Limb (tissue), 2 donors: Measurements from ENCODE around the gene SYT8.

Source experiments
- DNase-seq, 2 donors: peaks; one replicate each; pipeline ENCODE4 v3.0.0-alpha.2; 2016; ENCODE audit errors: extremely low spot score in 2 of 2

SYT8 gene

DNA sequence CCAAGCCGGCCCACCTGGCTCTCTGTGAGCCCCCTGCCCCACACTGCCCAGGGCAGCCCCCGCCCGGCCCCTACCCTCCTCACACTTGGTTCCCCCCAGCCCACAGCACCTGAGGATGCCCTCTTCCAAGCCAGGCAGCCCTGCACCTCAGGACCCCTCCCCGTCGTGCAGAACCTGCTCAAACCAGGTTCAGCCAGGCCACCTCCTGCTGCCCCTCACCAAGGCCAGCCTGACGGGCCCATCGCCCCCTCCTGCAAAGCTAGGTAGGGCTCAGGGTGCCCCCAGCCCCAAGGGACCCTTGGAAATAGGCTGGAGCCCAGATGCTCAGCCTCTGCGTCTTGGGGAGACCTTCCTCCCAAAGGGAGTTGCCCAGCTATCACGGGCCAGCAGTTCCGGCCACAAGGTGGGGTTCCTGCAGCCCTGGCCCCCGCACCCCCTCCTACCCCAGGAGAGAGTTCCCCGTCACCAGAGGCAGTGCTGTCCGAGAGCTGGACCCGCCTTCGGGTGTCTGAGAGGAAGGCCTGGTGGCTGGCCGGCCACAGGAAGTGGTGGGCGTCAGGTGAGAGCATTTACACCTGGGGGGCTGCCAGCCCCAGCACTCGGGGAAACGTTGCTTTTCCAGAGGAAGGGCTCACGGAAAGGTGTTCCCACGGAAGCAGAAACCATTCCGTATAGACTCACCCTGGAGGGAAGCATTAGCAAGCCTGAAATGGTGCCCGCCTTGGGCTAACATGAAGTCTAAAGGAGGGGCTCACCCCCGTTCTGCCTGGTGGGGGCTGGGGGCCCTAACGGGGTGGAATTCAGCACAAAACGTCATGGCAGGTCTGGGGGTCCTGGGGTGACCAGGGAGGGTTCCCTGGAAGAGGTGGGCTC lies 3.2 kb upstream of the SYT8 start:
- DNase-seq, result peak in 1 of 2 donors; percentile 32

DNA sequence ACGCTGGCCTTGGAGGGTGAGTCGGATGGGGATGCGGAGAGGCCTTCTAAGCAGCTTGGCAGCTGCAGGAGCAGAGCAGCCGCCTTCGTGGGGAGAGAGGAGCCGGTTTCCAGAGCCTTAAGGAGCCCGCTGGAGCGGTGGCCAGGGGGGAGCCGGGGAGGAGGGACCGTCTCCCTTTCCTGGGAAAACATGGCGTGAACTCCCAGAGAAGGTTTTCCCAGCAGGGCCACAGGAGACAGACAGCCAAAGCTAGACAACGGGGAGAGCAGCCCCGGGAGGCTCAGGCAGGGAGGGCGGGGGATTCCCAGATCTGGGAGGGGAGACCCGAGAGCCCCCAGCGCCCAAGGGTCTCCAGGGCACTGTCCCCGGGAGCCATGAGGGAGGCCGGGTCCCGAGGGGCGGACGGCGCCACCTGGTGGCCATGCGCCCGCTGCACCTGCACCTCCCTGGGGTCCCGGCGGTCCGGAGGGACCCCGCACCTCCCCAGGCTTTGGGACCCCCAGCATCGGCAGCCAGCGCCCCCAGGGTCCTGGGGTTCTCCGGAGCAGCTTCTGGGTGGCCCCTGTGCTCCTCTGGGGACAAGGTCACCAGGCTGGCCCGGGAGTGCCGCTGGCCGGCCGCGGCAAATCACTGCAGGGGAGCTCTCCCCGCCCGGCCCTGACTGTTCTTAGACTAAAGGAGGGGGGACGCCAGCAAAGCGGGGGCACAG lies 2.4 kb upstream of the SYT8 start:
- peak in 1 of 2 donors; percentile 78 for DNase-seq

DNA sequence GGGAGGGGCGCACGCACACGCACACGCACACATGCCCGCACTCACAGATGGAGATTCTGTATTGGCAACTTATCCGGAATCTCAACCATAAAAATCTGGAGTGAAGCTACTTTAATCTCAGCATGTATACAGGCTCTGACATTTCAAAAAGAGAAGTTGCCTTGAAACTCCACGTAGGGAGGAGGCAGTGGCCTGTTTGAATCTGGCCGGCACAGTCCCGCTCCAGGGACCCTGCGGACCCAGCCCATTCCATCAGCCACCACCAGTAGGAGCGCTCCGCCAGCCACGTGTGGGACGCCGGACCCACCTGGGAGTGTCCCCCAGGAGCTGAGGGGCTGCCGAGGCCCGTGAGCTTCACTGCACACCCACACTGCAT lies 1.9 kb upstream of the SYT8 start:
- peak in 1 of 2 donors; percentile 43 for DNase-seq

DNA sequence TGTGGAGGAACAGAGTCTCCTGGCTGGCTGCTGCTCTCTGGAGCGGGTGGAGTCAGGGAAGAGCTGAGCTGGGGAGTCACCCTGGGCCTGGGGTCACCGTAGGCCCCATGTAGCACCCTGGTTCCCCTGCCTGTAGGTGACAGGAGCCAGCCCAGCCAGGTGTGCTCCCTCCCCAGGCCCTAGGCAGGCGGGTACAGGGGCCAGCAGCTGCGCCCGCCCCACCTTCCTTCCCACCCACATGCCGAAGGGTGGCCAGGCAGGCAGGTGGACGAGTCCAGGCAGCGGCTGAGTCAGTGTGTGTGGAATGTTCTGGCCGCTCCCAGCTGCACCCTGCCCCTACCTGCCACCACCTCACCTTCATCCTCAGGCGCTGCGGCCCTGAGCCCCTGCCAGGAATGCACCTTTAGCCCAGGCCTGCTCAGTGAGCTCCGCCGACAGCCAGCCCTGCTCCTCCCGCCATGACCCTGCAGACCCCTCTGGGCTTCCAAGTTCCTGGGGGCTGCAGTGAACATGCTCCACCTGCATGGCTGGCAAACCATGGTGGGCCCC lies 654 bp upstream of the SYT8 start:
- peak in 1 of 2 donors; percentile 43 for DNase-seq

DNA sequence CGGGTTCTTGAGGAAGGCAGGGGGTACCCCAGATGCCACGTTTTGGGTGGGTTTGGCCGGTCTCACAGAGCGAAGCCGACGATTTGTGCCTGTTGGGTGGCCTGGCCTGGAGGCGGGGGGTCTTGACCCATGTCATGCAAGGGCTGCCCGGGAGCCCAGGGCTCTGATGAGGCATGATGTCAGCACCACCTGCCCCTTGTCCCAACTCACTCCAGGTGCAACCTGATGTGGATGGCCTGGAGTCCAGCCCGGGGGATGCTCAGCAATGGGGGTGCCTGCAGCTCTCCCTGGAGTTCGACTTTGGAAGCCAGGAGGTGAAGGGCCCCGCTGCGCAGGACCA lies 851 bp downstream of the SYT8 start:
- no peak for DNase-seq

DNA sequence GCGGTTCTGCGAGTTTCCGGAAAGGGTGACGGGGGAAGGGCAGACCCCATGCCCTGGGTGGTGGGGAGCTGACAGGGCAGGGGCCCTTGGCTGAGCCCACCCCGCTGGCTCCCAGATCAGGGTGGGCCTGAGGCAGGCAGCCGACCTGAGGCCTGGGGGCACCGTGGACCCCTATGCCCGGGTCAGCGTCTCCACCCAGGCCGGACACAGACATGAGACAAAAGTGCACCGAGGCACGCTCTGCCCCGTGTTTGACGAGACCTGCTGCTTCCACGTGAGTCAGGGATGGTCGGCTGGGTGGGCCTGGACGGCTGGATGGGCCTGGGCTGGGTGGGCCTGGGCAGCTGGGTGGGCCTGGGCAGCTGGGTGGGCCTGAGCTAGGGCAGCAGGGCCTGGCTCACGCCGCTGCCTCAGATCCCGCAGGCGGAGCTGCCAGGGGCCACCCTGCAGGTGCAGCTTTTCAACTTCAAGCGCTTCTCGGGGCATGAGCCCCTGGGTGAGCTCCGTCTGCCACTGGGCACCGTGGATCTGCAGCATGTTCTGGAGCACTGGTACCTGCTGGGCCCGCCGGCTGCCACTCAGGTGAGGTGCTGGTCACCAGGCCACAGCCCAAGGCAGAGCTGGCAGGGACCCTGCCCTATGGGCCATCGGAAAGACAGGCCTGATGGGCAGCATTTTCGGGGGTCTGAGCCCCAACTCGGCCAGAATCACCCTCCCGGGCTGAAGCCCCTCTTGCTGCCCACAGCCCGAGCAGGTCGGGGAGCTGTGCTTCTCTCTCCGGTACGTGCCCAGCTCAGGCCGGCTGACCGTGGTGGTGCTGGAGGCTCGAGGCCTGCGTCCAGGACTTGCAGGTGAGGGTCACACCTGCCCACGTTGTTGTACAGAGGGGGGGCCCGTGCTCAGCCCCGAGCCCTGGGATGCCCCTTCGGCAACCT lies 1.5 kb downstream of the SYT8 start:
- no peak for DNase-seq

DNA sequence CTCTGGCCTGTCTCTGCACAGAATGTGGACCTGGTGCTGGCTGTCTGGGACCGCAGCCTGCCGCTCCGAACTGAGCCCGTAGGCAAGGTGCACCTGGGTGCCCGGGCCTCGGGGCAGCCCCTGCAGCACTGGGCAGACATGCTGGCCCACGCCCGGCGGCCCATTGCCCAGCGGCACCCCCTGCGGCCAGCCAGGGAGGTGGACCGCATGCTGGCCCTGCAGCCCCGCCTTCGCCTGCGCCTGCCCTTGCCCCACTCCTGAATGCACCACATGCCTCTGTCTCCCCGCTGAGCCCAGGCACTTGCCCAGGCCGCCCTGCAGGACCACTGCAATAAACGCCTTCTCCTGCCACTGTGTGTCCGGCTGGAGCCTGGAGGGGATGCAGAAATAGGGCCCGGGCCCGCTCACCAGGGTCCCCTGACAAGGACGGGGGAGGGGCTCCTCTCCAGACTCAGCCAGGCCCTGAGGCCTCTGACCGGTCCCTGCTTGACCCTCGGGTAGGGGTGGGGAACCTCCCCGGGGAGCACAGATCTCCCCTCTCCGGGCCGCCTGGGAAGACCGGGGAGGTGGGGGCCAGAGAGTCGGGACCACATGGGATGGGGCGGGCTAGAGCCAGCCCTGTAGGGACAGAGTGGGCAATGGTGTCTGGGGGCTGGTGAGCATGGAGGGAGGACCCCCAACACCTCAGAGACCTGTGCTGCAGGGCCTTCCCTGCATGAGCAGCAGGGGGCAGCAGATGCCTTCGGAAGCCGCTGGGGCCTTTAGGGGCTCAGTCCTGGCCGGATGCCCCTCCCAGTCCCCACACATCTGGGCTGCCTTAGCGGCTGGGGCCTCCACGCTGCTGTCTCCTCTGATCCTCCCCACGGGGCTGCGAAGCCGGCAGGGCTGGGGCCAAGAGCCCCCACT lies 2.6 kb downstream of the SYT8 start:
- peak; percentile 88 to 91 for DNase-seq

DNA sequence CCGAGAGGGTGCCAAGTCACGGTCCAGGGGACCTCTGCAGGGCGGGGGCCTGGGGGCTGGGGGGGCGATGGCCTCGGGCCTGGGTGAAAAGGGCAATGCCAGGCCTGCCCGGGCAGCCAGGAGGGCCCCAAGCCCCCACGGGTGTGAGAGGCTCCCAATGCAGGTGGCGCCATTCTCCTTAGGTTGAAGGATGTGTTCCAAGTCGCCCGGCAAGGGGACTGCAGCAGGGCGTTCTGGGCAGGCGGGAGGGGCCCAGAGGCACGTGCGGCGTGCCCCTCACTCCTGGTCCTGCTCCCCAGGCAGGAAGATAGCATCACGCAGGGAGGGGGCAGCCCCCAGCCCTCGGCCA lies 3.3 kb downstream of the SYT8 start:
- no peak for DNase-seq

DNA sequence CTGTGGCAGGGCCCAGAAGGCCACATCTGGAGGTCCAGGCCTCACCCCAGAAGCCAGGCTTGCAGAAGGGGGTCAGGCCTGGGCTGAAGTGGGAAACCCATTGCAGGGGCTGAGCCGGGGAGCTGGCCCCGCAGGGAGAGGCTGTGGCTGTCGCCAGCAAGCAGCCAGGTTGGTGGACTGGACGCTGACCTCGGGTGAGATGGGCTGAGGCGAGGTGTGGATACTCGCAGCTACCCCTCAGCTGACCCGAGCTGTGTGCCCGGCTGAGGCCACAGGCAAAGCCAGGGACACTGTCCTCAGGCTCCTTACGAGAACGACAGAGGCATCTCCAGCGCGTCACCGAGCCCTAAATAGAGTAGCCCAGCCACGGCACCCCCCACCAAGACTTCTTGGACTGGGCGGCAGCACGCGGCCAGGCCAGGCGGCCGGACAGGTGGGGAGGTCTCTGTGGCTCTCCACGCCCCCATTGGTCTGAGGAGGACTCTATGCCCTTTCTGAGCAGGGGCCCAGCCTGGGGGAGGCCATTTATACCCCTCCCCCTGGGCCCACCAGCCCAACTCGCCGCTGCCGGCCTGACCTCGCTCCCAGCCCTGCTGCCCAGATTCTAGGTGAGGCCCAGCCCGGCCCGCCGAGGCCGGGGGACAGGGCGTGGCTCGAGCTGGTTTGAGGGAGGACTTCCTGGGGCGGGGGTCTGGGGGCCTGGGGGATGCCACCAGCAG lies 3.8 kb downstream of the SYT8 start, which contains the start of gene TNNI2:
TNNI2 (plus strand) TSS at position 556 of the 719 bp plus-strand sequence. CDS start 716 bp downstream, outside the sequence.
- no peak for DNase-seq

DNA sequence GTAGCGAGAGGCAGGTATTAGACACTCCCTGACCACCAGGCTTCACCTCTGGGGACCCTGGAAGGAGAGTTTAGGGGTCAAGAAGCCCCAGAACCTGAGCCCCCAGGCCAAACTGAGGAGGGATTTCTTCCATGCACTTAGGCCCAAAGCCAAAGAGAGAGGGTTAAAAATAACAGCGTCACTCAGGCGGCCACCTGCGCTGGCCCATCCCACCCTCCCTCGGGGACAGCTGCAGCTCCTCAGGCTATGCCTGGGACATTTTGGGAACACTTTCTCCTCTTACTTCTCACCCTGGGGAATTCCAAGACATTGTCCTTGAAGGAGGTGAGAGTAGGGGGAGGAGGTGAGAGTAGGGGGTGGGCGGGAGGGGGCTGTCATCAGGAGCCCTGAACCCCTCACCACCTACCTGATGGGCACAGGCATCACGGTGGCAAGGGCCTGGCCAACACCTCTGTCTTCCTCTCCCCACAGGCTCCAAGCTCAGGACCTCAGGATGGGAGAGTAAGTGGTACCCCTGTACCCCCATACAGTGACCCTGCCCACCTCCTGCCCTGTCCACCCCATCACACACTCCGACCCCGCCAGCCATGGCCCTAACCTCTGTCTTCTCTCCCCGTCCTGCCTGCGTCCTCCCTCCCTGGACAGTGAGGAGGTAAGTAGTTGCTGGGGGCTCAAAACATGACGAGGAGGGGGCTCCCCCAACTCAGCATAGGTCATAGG lies 4.6 kb downstream of the SYT8 start:
- no peak for DNase-seq

DNA sequence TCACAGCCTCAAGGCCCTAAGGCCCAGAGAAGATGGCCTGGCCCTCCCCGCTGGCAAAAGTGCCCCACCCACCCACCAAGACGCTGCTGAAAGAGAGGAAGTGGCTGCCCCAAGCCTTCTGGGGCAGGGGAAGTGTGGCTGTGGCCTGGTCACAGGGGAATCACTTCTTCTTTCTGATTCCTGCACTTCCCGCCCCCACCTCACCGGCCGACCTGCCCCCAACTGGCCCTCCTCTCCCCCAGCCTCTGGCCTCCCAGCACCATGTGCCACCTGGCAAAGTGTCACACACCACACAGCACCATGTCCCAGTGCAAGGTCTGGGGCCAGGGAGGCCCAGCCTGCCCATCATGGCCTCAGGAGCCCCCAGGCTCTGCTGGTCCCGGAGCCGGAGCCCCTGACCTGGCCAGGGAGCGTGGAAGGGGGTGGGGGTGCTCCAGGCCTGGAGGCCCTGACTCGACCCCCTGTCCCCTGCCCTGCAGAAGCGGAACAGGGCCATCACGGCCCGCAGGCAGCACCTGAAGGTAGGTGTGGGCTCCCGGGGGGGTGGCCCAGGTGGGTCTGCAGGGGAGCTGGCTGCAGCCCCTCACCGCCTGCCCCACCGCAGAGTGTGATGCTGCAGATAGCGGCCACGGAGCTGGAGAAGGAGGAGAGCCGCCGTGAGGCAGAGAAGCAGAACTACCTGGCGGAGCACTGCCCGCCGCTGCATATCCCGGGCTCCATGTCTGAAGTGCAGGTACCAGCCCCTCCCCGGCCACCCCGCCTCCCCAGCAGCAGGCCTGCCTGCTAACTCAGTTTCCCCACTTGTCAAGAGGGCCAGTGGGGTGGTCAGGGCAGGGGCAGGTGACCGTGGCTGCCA lies 5.4 kb downstream of the SYT8 start:
- DNase-seq, result no peak

DNA sequence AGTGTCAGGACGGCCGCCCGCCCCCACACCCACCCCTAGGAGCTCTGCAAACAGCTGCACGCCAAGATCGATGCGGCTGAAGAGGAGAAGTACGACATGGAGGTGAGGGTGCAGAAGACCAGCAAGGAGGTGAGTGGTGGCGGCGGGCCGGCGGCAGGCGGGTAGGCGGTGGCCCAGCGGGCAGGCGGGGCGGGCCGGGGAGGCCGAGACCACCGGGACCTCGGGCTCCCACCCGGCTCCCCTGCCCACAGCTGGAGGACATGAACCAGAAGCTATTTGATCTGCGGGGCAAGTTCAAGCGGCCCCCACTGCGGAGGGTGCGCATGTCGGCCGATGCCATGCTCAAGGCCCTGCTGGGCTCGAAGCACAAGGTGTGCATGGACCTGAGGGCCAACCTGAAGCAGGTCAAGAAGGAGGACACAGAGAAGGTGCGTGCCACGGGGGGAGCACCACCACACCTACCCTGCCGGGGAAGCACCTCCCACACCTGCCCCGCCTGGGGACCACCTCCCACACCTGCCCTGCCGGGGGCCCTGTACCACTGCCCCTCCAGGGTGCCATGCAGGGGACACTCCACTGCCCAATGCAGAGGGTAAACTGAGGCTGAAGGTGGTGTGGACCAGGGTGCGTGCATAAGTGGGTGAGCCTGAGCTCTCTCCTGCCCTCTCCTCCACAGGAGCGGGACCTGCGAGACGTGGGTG lies 6.1 kb downstream of the SYT8 start:
- no peak for DNase-seq

DNA sequence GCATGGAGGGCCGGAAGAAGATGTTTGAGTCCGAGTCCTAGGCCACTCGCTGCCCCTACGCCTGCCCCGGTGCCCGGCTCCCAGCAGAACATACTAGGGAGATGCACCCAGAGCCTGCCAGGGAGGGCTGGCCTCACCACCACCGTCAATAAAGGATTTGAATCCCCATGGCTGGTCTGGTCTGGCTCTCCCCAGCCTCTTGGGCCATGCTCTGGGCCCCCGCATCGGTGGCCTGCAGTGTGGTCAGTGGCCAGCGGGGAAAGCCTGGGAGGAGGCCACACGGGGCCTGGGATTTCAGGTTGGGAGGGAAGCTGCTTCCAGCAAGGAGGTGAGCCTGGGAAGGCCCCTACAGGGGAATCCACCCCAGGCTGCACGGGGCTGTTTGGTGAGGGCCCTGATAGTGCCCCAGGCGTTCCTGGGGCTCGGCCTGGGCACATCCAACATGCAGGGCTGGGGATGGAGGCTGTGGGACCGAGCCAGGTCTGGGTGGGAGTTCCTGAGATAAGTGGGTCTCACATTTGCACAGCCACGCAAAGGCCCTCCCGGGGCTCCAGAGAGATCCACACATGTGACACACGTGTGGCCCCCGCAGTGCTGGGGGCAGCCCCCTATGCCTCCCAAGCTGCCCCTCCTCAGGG lies 6.8 kb downstream of the SYT8 start:
- DNase-seq, result no peak

DNA sequence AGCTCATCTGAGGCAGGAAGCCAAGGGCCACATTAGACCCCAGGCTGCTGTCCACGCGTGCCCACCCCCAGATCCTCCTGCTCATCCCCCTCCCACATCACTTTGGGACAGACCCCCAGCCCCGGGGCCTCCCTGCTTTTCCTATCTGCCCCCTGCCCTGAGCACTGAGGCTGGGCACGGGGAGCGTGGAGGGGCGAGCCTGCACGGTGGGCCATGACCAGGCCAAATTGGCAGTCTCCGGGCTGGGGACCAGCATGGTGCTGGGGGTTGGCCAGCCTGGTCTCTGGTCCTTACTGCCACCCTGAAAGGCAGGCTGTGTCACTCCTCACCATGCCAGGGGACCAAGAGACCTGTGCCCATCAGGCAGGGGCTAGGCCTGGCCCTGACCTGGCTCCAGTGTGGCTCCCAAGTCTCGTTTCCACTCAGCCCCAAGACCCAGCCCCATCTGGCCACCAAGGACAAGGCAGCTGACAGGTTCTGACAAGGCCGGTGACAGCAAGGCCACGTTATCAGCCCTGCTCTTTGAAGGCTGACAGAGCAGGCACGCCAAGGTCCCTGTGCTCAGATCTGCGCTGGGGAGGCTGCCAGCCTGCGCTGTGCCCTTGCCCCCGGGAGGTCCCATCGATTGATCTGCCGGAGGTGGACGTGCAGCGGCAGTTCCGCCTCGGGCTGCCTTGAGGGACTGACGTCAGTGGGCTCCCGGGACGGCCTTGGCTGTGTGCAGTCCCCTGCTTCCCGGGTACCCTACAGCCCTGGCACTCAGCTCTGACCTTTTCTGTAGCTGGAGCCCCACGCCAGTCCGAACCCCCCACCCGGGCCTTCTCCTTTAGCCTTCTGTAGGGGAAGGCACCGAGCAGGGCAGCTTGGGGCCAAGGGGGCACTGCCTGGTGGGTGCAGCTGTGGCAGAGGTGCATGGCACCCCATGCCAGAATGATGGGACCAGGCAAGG lies 7.6 kb downstream of the SYT8 start:
- DNase-seq, result no peak

DNA sequence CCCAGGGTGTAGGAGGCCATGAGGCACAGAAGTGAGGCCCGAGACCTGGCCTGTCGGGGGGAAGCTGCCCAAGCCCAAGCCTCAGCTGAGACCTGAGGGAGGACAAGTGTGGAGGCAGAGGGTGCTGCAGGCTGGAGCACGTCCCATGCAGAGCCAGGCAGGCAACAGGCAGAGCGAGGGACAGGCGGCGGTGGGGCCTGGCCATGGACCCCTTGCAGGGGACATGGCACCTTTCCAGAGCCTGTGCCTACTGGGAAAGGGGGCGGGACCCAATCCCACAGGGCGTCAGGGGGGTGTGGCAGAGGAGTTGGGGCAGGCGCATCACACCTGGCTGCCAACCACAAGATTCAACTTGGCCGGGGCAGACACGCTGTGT lies 8.3 kb downstream of the SYT8 start:
- no peak for DNase-seq

DNA sequence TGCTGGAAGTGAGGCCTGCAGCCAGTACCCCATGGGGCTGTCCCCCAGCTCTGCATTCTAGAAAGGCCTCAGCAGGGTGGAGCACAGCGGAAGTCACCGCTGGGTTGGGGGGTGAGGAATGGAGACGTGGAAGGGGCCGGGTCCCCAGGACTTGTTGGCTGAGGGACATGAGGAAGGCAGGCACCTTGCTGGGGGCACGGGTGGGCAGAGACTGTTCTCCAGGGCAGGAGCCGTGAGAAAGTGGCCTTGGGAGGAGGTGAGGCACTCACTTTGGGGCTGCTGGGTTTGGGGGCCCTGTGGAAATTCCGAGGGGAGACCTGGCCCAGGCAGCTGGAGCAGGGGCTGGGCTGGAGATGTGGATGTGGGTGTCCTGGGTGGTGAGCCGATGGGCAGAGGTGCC lies 9.0 kb downstream of the SYT8 start:
- DNase-seq, result no peak
